ENCODE measurements around the gene FUS. TPM values are rescaled to one million over a fixed set of nuclear protein-coding genes. Genes with fewer than 3 reads are reported as not detected.

The FUS gene
- total RNA-seq, 2 donors from 2014 or later = 158 to 173 TPM

- DNase-seq (peak in 1 of 2 donors; percentile 57), ATAC-seq (peak; percentile 13)
- intact Hi-C loops (cut with DNase I, micrococcal nuclease) = no loop called here
These were observed 1.3 kb downstream of the FUS start for GRCh38 chr16:31181102-31181830.

- DNase-seq (no peak), ATAC-seq (no peak)
- intact Hi-C loops (cut with DNase I, micrococcal nuclease) = no loop called here
These were observed 2.5 kb downstream of the FUS start for GRCh38 chr16:31182391-31182790.

GRCh38 chr16:31183432-31184428, 3.8 kb downstream of the FUS start:
- DNase-seq = no peak
- ATAC-seq = no peak
- intact Hi-C loops (cut with DNase I, micrococcal nuclease) = no loop called here

GRCh38 chr16:31184888-31185287, 4.9 kb downstream of the FUS start:
- intact Hi-C loops (cut with DNase I, micrococcal nuclease) = no loop called here
- ATAC-seq (no peak), DNase-seq (no peak)

GRCh38 chr16:31185339-31185738, 5.4 kb downstream of the FUS start:
- intact Hi-C loops (cut with DNase I, micrococcal nuclease) = no loop called here
- no peak for ATAC-seq

GRCh38 chr16:31186176-31186575, 6.2 kb downstream of the FUS start:
- DNase-seq = no peak
- no peak for ATAC-seq
- intact Hi-C loops (cut with DNase I, micrococcal nuclease) = no loop called here

More at GRCh38 chr16:31185339-31185738, 5.4 kb downstream of the FUS start:
- DNase-seq = no peak

GRCh38 chr16:31186930-31187807, 7.2 kb downstream of the FUS start:
- intact Hi-C loops (cut with DNase I, micrococcal nuclease) = no loop called here
- no peak for ATAC-seq
- no peak for DNase-seq

- ATAC-seq (no peak), DNase-seq (no peak)
These were observed 7.9 kb downstream of the FUS start for GRCh38 chr16:31187808-31188189.

GRCh38 chr16:31188450-31189411, 8.8 kb downstream of the FUS start:
- DNase-seq = no peak
- ATAC-seq = no peak
- intact Hi-C loops (cut with DNase I, micrococcal nuclease) = no loop called here

More at GRCh38 chr16:31187808-31188189, 7.9 kb downstream of the FUS start:
- intact Hi-C loops (cut with DNase I, micrococcal nuclease) = no loop called here

- no peak for ATAC-seq
- DNase-seq = no peak
- intact Hi-C loops (cut with DNase I, micrococcal nuclease) = no loop called here
These were observed 9.5 kb downstream of the FUS start for GRCh38 chr16:31189412-31189778.

GRCh38 chr16:31190061-31190460, 10.1 kb downstream of the FUS start:
- DNase-seq (no peak), ATAC-seq (no peak)
- intact Hi-C loops (cut with DNase I, micrococcal nuclease) = no loop called here

- no peak for ATAC-seq
- DNase-seq = no peak
- intact Hi-C loops (cut with DNase I, micrococcal nuclease) = no loop called here
These were observed 11.0 kb downstream of the FUS start for GRCh38 chr16:31190818-31191444.

- DNase-seq = no peak
- intact Hi-C loops (cut with DNase I, micrococcal nuclease) = no loop called here
- no peak for ATAC-seq
These were observed 11.9 kb downstream of the FUS start for GRCh38 chr16:31191697-31192428.

GRCh38 chr16:31192856-31193642, 13.1 kb downstream of the FUS start:
- intact Hi-C loops (cut with DNase I, micrococcal nuclease) = no loop called here
- DNase-seq = no peak
- no peak for ATAC-seq

- no peak for ATAC-seq
- intact Hi-C loops (cut with DNase I, micrococcal nuclease) = no loop called here
- no peak for DNase-seq
These were observed 13.9 kb downstream of the FUS start for GRCh38 chr16:31193874-31194273.

GRCh38 chr16:31194898-31195297, 15.0 kb downstream of the FUS start:
- no peak for DNase-seq
- no peak for ATAC-seq
- intact Hi-C loops (cut with DNase I, micrococcal nuclease) = no loop called here
